ENCODE measurements around the gene OPHN1. TPM values are rescaled to one million over a fixed set of nuclear protein-coding genes. Genes with fewer than 3 reads are reported as not detected.
A peak's percentile ranks its signal among the peaks of the same experiment; 100 is the strongest.

OPHN1 gene
- total RNA-seq, 6 experiments from 2014 or later: 7.8 to 12.5 (median 10.6) TPM

DNA sequence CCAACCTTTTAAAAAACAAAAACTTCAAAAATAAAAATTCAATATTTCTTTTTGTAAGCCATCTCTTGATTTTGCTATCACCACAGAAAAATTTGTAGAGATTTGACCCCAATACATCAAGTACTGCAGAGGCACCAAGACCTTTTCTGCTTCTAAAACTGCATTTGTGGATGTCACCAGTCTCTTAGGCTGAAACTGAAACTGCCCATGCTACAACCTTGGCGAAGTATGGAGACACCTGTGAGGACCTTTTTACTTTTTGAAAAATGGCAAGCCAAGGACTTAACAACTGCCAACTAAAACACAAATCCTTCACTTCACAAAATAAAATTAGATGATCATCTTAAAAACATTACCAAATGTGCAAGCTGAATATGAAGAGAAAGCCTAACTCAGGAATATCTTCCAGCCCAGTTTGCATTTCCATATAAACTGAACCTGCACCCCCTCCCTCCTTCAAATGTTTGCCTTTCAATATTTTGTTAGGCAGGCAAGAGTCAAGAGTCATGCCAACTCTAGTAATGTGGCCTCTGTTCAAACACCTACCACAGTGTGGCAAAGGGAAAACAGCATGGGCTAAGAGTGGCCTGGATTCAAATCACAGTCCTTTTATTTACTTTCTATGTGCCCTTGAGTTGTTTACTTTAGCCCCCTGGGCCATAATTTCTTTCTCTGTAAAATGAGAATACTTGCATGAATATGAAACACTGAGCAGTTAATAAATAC, 389.4 kb downstream of the OPHN1 start:
- no peak overlapping the region for H3K27ac Mint-ChIP-seq
- H3K27me3 Mint-ChIP-seq (ENCODE audit: insufficient read depth): peaks cover 2% of the 10 kb centered on the region; the same call in 1 of the 2 replicates
- no peak for DNase-seq
- H3K36me3 Mint-ChIP-seq (ENCODE audit: low read depth): no peaks in the 10 kb centered on the region; the same call in 1 of the 2 replicates
- peaks cover 11% of the 10 kb centered on the region for H3K4me1 Mint-ChIP-seq (ENCODE audit: low read depth)
- TF ChIP-seq, protein P1, sequence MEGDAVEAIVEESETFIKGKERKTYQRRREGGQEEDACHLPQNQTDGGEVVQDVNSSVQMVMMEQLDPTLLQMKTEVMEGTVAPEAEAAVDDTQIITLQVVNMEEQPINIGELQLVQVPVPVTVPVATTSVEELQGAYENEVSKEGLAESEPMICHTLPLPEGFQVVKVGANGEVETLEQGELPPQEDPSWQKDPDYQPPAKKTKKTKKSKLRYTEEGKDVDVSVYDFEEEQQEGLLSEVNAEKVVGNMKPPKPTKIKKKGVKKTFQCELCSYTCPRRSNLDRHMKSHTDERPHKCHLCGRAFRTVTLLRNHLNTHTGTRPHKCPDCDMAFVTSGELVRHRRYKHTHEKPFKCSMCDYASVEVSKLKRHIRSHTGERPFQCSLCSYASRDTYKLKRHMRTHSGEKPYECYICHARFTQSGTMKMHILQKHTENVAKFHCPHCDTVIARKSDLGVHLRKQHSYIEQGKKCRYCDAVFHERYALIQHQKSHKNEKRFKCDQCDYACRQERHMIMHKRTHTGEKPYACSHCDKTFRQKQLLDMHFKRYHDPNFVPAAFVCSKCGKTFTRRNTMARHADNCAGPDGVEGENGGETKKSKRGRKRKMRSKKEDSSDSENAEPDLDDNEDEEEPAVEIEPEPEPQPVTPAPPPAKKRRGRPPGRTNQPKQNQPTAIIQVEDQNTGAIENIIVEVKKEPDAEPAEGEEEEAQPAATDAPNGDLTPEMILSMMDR (IDR thresholded peaks at IDR 0.05): no peak
- no peaks in the 10 kb centered on the region for H3K9me3 Mint-ChIP-seq
- no peak overlapping the region for H3K4me3 Mint-ChIP-seq

DNA sequence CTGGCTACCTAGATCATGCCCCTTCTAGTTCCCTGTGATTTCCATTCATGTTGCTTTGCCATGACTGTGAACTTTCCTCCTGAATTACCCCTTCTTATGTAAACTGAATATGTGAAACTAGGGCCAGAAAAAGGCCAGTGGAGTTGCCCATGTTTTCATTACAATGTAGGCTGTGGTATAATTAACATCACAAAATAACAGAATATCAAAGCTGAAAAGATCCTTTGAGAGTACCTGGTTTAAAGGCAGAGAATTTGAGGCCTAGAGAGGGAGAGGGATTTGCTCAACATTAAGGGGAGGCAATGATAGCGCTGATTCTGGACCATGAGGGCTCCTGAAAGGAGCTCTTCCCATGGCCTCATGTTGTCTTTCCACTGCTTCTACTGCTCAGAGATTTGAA, 392.2 kb downstream of the OPHN1 start:
- no peak for DNase-seq
- TF ChIP-seq, protein P1 (IDR thresholded peaks at IDR 0.05): no peak
- Mint-ChIP-seq H3K9me3 (no peaks in the 10 kb centered on the region), H3K4me1 (ENCODE audit: low read depth) (peaks cover 11% of the 10 kb centered on the region), H3K27ac (no peak overlapping the region), H3K4me3 (no peak overlapping the region), H3K27me3 (ENCODE audit: insufficient read depth) (peaks cover 2% of the 10 kb centered on the region; the same call in 1 of the 2 replicates), H3K36me3 (ENCODE audit: low read depth) (no peaks in the 10 kb centered on the region)

DNA sequence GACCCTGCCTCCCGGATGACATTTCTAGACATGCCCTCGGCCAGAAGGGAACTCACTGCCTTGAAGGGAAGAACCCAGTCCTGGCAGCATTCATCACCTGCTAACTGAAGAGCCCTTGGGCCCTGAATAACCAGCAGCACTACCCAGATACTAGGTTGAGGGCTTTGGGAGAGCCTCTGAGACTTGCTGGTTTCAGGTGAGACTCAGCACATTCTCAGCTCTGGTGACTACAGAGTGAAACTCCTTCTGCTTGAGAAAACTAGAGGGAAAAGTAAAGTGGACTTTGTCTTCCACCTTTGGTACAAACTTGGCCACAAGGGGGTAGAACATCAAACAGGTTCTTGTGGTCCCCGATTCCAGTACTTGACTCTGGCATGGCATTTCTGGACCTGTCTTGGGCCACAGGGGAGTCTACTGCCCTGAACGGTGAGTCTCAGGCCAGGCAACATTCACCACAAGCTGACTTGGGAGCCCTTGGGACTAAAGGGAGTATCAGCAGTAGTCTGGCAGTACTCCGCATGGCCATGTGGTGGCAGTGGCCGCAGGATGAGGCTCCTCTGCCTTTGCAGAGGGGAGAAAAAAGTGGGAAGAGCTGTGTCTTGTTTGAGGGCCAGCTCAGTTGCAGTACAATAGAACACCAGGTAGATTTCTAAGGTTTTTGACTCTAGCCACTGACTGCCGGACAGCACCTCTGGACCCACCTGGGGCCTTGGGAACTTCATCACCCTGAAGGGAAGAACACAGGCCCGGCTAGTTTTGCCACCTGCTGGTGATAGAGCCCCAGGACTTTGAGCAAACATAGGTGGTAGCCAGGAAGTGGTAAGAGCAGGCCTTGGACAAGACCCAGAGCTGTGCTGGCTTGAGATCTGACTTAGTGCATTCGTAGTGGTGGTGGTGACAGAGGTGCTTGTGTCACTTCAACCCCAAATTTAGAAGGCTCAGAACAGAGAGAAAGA, 414.8 kb downstream of the OPHN1 start:
- Mint-ChIP-seq H3K27me3 (ENCODE audit: insufficient read depth) (no peaks in the 10 kb centered on the region), H3K4me3 (no peak overlapping the region), H3K4me1 (ENCODE audit: low read depth) (no peaks in the 10 kb centered on the region), H3K9me3 (no peaks in the 10 kb centered on the region), H3K36me3 (ENCODE audit: low read depth) (no peaks in the 10 kb centered on the region), H3K27ac (peak overlapping the region; percentile 33; the same call in 1 of the 2 replicates)
- DNase-seq: peak; percentile 36
- TF ChIP-seq, protein P1 (IDR thresholded peaks at IDR 0.05): peak; percentile 77

DNA sequence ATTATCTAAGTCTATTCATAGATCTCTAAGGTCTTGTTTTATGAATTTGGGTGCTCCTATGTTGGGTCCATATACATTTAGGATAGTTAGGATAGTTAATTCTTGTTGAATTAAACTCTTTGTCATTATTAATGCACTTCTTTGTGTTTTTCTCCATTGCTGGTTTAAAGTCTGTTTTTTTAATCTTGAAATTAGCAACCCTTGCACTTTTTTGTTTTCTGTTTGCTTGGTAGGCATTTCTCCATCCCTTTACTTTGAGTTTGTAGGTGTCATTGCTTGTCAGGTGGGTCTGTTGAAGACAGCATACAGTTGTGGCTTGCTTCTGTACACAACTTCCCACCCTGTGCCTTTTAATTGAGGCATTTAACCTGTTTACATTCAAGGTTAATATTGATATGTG, 434.8 kb downstream of the OPHN1 start:
- Mint-ChIP-seq H3K27me3 (ENCODE audit: insufficient read depth) (no peaks in the 10 kb centered on the region; the same call in 1 of the 2 replicates), H3K4me3 (no peak overlapping the region), H3K4me1 (ENCODE audit: low read depth) (no peaks in the 10 kb centered on the region), H3K27ac (no peak overlapping the region), H3K36me3 (ENCODE audit: low read depth) (no peaks in the 10 kb centered on the region), H3K9me3 (peaks cover 4% of the 10 kb centered on the region; the same call in 1 of the 2 replicates)
- DNase-seq: no peak
- TF ChIP-seq, protein P1 (IDR thresholded peaks at IDR 0.05): no peak

Other genes starting within 250 kb of the OPHN1 start
- gene YIPF6, start 65.6 kb upstream of the OPHN1 start, total RNA-seq (2021; fragmentation: NEBNext Ultra II Directional; extraction: Animal tissue kit (Norgen Biotek cat#: 25700)): 10 to 100 TPM; 35.5 to 46.2 (median 38.0) TPM
- gene STARD8, start 214.2 kb upstream of the OPHN1 start, total RNA-seq (2021; fragmentation: NEBNext Ultra II Directional; extraction: Animal tissue kit (Norgen Biotek cat#: 25700)): 1 to 10 TPM; 1.9 to 3.6 (median 3.0) TPM